GM19463 (cell line): ENCODE data around the gene ASB1.

Experiments
- ATAC-seq: cut with Tn5 transposase; IDR thresholded peaks from one replicate; pipeline ENCODE4 v1.9.1; 2021; ENCODE audit warnings: mild to moderate bottlenecking, moderate library complexity; ENCODE audit not compliant: unreplicated experiment

The ASB1 gene

DNA sequence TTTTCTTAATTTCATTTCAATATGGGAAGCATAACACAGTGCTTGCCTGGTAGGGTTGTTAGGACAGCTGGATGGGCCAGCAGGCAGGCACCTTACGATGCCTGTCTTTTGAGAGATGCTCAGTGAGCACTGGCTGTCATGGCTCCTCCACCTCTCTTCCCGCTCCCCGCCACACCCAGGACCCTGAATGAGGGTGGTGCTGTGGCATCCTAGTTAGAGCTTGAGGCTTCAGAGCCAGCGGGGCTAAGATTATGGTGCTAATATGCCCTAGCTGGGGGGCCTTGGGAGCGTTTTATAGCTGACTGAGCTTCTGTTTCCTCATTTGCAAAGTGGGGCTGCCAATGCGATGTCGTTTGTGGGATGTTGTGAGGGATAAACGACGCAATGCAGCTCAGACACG lies 37.7 kb downstream of the ASB1 start:
- no peak for ATAC-seq

DNA sequence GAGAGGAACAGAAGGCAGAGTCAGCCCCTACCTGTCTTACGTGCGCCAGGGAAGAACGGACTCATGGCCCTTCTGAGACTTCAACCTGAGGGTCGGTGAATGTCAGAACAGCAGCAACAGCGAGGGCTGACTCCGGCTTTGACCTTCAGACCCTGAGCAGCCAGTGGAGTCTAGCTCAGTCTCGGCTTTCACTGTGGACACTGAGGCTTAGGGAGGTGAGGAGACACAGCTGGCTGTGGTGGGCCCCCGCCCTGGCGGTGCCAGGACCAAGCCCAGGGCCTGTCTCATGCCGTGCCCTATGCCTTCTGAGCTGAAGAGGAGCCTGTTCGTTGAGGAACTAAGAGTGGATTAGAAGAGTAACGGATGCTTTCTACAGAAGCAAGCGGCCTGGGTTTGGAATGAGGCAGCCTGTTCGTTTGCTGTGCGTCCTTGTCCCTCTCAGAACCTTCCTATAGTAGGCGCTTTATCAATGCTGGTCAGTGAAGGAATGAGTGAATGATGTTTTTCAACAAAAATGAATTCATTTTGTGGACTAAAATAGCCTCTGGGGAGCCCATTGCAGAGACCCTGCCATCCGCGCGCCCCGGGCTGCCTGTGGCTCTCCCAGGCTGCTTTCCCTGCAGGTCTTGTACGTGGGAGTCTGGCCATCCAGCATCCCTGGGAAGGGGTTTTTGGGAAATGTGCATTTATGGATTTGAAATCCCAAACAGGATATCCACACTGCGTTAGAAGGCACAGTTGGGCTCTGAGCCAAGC lies 38.9 kb downstream of the ASB1 start:
- ATAC-seq = no peak

DNA sequence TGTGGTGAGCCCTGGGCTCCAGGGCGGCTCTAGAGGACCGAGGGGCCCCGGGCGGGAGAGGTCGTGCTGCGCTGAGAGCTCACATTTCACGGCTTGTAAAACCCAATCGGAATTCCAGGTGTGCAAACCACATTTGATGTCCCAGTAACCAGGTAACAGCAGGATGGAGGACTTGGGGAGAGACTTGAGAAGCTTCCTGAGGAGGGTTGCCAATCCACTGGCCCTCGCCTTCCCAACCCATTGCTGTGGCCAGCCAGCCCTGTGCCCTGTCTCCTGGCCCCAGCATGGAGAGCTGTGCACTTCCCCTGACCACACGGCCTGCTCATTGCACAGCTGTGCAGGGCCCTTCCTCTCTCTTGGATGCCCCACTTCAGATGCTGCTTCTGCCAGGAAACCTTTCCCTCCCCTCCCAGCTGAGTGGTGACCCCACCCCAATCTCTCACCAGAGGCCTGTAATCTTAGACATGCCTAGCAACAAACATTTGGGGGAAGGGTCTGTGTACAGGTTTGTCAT lies 39.6 kb downstream of the ASB1 start:
- ATAC-seq = no peak

DNA sequence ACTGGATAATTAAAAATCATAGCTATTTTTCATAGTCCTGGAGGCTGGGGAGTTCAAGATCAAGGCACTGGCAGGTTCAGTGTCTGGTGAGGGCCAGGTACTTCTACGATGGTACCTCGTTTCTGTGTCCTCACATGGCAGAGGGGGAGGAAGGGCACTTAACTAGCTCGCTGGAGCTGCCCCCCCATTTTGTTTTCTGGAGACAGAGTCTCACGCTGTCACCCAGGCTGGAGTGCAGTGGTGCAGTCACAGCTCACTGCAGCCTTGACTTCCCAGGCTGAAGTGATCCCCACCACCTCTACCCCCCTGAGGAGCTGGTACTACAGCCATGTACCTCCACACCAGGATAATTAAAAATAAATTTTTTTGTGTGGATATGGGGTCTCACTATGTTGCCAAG lies 40.3 kb downstream of the ASB1 start:
- no peak for ATAC-seq

DNA sequence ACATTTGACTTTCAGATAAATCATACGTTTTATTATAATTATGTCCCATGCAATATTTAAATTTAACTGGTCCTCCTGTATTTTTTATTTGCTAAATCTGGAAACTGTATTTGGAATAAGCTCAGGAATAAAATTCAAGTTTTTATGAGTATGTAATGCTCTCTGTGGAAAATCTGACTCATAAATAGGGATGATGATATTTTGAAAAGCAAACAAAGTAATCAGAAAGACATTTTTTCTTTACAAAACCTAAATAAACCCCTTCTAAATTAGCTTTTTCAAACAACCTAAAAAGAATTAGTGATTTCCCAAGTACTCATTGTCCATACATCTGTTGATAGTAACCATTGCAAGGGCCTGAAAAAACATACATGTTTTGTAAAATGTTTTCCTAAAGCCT lies 41.1 kb downstream of the ASB1 start:
- ATAC-seq = no peak

DNA sequence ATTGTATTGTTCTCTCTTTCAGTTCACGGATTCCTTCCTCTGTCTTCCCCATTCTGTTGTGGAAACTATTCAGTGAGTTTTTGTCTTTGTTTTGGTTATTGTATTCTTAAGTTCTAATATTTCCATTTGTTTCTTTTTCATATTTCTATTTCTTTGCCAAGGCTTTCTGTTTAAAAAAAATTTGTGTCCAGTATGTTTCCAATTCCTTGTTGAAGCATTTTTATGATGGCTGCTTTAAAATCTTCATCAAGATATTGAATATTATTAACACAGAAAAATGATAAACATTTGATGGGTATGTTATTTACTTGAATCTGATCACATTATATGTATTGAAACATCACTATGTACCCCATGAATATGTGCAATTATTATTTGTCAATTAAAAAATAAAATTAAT lies 42.4 kb downstream of the ASB1 start:
- ATAC-seq = no peak

DNA sequence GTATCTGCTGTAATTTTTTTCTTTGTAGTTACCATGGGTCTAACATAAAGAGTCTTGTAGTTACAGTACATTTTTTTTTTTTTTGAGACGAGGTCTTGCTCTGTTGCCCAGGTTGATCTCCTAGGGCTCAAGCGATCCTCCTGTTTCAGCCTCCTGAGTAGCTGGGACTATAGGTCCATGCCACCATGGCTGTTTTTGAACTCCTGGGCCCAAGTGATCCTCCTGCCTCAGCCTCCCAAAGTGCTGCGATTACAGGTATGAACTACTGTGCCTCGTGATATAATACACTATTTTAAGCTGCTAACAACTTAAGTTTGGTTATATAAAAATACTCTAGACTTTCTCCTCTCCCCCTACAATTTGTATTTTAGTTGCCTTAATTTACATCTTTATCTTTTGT lies 46.3 kb downstream of the ASB1 start:
- ATAC-seq = no peak

DNA sequence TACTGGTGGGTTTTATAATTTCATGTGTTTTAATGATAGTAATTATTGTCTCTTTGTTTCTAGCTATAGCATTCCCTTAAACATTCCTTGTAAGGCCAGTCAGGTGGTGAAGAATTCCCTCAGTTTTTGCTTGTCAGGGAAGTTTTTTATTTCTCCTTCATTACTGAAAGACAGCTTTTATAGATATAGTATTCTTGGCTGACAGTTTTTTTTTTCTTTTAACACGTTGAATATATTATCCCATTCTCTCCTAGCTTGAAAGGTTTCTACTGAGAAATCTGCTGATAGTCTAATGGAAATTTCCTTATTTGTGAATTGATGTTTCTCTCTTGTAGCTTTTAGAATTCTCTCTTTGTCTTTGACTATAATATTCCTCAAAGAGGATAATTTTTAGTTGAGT lies 46.8 kb downstream of the ASB1 start:
- no peak for ATAC-seq

DNA sequence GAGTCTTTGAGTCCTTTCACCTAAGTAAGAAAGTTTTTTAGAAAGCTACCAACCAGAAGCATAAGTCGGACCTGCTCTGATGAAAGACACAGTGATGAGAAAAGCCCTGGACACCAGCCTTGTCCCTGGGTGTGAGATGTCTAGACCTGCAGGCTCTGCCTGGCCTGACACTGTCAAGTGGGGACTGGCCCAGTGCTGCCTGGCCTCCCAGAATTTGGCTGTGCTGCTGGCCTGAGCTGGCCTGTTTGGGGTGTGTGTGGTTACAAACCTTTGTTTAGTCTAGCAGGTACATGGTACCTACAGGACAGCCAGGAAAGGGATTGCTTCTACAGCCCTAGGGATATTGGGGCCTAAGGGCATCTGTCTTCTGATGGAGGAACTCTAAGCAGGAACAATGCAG lies 48.3 kb downstream of the ASB1 start:
- no peak for ATAC-seq

DNA sequence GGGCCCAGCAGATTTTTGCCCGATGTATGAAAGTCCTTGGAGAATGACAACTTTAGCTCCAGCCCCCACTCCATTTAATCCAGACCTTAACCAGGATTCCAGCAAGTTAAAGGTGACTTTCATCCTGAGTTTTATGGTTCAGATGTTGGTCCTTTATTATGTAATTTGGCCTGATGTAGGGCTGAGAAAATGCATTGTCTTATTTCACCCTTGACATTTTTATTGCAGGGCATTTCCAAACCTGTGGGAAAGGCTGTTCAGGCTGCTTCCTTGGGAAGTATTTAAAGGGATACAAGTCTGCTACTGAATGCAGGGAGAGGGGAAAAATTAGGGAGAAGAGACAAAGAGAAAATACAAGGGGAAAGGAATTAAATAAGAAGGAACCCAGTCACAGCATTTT lies 48.8 kb downstream of the ASB1 start:
- ATAC-seq = no peak

DNA sequence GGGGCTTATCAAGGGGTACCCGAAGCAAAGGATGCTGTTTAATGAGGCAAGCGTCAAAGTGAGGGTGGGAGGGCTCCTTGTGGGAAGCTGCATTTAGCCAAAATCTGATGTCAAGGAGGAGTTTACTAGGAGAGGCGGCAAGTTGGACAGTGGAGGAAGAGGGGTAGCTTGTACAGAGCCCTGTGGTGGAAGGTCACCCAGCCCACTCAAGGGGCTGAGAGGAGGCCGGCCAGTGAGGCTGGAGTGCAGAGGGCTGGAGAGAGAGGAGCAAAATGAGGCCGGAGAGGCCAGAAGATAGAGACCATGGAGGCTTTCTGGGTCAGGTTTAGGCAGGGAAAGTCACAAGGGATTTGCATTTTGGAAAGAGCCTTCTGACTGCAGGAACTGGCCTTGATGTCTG lies 49.5 kb downstream of the ASB1 start:
- no peak for ATAC-seq

DNA sequence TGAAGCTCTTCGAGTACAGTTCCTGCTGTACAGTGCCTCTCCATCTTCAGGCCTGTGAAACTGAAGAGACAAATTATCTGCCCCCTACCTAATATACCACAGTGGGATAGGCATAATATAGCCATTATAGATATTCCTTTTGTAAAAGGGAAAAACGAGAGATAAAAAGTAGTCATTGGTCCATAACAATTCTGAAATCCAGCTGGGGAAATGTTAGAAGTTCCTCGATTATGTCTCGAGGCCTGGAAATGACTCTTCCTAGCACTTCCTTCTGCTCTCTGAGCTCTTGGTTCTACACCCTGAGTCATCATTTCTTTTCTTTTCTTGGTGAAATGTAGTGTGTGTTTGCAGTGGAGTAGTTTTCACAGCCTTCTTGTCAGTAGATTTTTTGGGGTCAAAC lies 51.5 kb downstream of the ASB1 start:
- no peak for ATAC-seq

DNA sequence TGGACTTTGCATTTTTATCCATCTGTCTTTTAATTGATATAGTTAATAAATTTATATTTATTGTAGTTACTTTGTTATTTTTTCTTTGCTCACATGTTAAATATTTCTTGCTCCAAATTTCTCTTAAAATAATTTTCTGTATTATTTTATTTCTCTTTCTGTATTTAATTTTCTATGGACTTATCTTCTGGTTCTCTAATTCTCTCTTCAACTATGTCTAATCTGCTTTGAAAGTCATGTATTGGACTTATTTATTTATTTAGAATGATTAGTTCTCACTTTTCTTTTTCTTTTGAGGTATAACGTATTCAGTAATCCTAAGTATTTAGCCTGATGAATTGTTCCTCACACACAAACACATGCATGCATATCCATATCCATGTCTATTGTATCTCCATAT lies 53.1 kb downstream of the ASB1 start:
- no peak for ATAC-seq

DNA sequence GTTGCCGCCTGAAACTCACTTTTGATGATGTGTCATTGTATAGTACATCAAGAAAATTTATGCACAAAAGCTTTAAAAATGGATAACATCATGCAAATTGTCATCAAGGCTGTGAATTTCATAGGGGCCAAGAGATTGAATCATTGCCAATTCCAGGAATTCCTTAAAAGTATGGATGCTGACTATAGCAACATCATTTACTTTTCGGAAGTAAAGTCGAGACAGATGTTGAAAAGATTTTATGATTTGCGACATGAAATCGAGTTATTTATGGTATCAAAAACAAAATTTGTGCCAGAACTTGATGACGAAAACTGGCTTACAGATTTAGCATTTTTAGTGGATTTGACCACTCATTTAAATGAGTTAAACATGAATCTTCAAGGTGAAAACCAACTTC lies 56.3 kb downstream of the ASB1 start:
- no peak for ATAC-seq

DNA sequence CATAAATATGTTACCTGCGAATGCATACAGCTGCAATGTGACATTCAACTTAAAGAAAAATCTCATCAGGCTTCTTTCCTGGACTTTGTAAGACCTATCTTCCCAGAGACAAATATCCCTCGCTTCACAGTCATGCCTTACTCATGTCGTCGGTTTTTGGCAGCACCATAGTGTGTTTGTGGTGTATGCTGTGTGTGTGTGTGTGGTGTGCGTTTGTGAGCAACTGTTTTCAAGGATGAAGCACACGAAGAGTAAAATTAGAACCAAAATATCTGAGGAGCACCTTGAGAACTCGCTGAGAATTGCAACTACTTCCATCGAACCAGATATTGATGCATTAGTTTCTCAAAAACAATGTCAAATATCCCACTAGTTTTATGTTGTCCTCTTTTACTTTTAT lies 56.9 kb downstream of the ASB1 start:
- ATAC-seq = no peak

DNA sequence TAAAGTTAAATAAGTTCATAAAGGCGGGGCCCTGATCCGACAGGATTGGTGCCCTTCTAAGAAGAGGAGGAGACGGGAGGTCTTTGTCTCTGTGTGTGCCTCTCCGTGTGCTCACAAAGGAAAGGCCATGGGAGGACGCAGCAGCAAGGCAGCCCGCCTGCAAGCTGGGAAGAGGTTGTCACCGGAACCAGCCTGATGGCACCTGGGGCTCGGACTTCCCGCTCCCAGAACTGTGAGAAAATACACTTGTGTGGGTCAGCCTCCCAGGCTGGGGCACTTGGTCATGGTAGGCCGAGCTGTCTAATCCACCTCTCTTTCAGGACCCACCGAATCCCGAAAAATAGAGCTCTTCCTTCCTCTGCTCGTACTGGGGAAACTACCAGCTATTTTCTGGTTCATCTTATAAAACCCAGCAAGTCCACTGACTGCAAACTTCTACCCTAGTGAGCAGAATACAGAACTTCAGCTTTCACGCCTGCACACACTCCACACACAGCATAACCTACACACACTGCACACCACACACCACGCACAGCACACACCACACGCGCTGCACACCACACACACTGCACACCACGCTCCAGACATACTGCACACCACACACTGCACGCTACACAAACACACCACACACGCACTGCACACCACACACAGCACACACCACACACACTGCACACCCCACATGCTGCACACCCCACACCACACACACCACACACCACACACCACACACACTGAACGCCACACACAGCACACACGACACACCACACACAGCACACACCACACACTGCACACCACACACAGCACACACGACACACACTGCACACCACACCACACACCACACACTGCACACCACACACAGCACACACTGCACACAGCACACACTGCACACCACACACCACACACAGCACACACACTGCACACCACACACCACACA lies 58.1 kb downstream of the ASB1 start:
- ATAC-seq = no peak

DNA sequence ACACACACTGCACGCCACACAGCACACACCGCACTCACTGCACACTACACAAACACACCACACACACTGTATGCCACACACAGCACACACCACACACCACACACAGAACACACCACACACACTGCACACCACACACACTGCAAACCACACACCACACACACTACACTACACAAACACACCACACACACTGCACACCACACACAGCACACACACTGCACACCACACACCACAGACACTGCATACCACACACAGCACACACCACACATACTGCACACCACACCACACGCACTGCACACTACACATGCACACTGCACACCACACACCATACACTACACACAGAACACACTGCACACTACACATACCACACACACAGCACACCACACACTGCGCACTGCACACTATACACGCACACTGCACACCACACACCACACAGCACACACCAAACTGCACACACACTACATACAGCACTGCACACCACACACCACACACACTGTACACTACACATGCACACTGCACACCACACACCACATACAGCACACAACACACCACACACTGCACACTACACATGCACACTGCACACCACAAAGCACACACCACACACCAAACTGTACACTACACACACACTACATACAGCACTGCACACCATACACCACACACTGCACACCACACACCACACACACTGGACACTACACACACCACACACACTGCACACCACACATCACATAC lies 59.6 kb downstream of the ASB1 start:
- ATAC-seq = no peak

DNA sequence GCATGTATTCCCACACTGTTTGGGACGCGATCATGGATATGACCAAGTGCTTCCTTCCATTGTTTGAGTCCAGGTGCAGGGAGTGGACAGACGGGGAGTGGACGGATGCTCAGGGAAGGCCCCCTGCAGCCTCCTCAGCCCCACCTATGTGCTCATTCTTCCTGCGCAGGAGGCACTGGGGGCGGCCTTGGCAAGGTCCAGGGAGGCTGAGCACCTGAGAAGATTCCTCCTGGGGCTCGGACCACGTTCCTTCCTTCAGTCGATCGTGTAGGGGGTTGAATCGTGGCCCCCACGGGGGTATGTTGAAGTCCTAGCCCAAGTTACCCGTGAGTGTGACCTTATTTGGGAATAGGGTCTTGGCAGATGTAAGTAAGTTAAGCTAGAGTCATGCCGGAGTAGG lies 60.4 kb downstream of the ASB1 start:
- no peak for ATAC-seq

DNA sequence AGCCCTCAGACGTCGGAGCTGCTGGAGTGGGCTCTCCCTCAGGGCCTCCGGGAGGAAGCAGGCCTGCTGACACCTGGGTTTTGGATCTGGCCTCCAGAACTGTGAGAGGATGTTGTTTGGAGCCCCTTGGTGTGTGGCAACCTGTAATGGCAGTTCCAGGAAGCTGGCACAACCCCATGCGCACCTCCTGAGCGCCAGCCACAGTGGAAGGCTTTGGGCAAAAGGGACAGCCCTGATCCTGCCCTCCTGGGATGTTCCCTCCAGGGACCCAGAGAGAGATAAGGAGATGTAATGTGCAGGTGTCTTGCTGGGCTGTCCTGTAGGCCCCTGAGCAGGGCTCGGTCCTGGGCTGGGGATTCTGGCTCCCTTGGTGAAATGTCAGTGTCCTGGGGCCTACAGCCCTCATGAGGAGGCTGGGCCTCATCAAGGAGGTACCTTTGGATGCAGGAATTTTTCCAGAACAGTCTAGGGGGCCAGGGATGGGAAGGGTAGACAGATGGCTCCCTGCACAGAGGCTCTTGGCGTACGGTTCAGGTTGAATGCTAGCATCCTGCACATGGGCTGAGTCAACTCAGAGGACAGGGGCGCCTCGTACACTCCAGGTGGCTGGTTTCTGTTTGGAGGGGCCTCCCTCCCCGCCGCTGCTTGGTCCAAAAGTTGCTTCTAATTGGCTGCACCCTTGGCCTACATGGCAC lies 61.1 kb downstream of the ASB1 start:
- no peak for ATAC-seq

DNA sequence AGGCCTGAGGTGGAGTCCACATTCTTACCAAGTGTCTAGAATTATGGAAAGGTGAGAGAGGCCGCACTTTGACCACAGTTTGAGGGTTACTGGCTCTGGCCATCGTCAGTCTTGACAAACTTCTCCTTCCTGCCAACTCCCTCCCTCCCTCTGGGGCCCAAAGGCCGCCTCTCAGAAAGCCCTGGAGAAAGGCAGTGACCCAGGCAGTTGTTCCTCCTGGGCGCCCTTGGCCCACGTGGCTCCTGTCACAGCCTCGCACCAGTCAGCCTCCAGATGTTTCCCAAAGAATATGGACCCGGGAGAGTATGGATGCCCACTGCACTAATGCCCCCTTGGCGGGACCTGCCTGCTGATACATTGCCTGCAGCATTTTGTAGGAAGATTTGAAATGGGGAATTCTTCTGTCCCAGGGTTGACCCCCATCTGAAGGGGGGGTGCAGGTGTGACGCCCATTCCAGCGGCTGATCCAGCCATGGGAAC lies 61.7 kb downstream of the ASB1 start:
- no peak for ATAC-seq

DNA sequence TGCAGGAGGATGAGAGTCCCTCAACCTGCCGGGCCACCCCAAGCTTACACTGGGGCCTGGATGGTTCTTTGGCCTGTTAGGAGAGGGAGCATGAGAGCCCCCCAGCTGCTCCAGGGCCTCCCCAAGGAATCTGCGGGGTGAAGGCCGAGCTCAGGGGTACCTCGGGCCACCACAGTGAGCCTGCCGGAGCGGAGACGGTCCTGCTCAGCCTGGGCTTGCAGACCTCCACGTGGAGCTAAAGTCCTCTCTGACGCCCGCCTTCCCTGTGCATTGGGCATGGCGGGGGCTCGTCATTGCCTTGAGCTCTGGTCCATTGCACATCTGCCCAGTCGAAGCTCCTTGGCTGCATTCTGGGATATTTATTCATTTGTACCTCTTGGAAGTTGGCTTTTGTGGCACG lies 62.7 kb downstream of the ASB1 start:
- ATAC-seq = no peak
